AG04449 (cell line): Measurements from ENCODE around the gene PRR7.

Experiments used
- CTCF ChIA-PET: fragments of 350-600 bp; formaldehyde crosslinking; extraction: SDS; loops from one replicate; lab custom pipeline; 2021; ENCODE audit warnings: antibody characterized with exemption; lab: Yijun Ruan, JAX
- POLR2A ChIA-PET: fragments of 400-600, 350-600 bp; formaldehyde crosslinking; extraction: SDS; loops from one replicate; lab custom pipeline; 2020; ENCODE audit warnings: antibody characterized with exemption, inconsistent platforms; lab: Yijun Ruan, JAX
- DNase-seq: peaks from one replicate; pipeline ENCODE4 v3.0.0-alpha.2; 2010; ENCODE audit warnings: low read depth, low spot score
- H3K4me3 ChIP-seq: 2 replicates; pipeline ENCODE4 v1.5.1; 2011; ENCODE audit warnings: low read depth, mild to moderate bottlenecking, control low read depth, low read length
- TF ChIP-seq, protein P1 (sequence below): IDR thresholded peaks from one replicate; pipeline ENCODE4 v1.5.1; 2011; ENCODE audit warnings: mild to moderate bottlenecking, moderate library complexity, low read length, control low read depth, inconsistent platforms; ENCODE audit not compliant: insufficient read depth; ENCODE audit errors: missing control alignments

The PRR7 gene

DNA sequence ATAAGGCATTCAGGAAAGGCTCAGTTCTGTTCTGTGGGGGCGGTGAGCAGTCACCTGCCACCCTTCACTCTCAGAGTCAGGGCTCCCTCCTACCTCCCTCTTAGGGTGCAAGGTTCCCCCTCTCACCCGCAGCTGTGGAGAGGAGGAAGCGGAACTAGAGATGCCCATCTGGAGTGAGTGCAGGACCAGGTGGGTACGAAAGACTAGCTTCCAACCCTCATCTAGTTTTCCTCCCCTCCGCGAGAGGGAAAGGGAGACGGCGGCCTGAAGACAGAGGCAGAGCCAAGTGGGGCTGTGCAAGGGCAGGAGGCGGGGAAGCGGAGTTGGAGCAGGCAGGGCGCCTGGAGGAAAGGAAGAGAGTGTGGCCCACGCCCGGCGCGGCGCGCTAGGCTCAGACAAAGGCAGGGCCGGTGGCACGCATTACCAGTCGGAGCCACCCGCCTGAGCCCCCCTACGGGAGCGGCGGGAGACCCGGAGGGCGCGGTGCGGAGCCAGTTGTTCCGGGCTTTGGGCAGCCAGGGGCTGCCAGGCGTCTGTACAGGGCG lies 7.3 kb downstream of the PRR7 start:
- POLR2A ChIA-PET = interaction anchor here (1.1 to 2.9 kb wide), 6 partner anchors 8 to 64 kb away, joined by 5 to 13 read pairs (median 10); partner anchors contain the start of gene PDLIM7
- DNase-seq = no peak
- TF ChIP-seq, protein P1, sequence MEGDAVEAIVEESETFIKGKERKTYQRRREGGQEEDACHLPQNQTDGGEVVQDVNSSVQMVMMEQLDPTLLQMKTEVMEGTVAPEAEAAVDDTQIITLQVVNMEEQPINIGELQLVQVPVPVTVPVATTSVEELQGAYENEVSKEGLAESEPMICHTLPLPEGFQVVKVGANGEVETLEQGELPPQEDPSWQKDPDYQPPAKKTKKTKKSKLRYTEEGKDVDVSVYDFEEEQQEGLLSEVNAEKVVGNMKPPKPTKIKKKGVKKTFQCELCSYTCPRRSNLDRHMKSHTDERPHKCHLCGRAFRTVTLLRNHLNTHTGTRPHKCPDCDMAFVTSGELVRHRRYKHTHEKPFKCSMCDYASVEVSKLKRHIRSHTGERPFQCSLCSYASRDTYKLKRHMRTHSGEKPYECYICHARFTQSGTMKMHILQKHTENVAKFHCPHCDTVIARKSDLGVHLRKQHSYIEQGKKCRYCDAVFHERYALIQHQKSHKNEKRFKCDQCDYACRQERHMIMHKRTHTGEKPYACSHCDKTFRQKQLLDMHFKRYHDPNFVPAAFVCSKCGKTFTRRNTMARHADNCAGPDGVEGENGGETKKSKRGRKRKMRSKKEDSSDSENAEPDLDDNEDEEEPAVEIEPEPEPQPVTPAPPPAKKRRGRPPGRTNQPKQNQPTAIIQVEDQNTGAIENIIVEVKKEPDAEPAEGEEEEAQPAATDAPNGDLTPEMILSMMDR = no peak
- CTCF ChIA-PET = interaction anchor here (1.0 to 21.1 kb wide), 20 partner anchors 9 to 340 kb away, joined by 3 to 412 read pairs (median 12); partner anchors contain the start of genes DBN1, F12, GRK6 and MXD3
- peak overlapping the region; percentile 32 for H3K4me3 ChIP-seq

DNA sequence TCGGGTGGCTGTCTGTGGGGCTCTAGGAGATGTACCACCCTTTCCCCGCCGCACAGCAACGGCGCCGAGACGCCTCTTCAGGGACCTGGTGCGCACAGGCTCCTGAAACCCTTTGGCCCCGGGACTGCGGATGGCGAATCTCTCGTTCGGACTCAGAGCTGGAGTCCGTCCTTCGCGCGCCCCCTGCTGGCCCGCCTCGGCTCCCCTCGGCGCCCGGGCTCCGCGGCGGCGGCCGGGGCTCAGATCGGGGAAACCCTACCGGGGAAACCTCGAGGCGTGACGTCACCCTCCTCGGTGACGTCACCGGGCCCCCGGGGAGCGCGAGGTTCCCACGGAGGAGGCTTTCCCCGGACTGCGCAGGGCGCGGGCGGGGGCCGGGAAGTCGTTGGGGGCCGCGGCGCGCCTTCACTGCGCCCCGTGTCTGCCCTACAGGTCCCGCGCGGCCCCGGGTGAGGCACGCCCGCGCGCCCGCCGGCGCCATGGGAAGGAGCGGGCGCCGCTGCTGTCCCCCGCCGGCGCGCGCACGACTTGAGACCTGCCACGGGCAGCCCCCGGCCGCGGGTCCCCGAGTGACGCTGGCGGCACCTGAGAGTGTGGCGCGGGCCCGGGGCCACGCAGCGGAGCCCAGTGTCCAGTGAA lies 7.9 kb downstream of the PRR7 start:
- no peak for DNase-seq
- ChIA-PET POLR2A (interaction anchor here (0.9 to 2.9 kb wide), 12 partner anchors 9 to 151 kb away, joined by 3 to 13 read pairs (median 6); partner anchors contain the start of genes PDLIM7, PRELID1 and RAB24), CTCF (interaction anchor here (1.0 to 21.1 kb wide), 25 partner anchors 9 to 340 kb away, joined by 3 to 412 read pairs (median 9); partner anchors contain the start of genes DBN1, DDX41, F12 and GRK6)
- H3K4me3 ChIP-seq = peak overlapping the region; percentile 47
- TF ChIP-seq, protein P1 = peak; percentile 79

DNA sequence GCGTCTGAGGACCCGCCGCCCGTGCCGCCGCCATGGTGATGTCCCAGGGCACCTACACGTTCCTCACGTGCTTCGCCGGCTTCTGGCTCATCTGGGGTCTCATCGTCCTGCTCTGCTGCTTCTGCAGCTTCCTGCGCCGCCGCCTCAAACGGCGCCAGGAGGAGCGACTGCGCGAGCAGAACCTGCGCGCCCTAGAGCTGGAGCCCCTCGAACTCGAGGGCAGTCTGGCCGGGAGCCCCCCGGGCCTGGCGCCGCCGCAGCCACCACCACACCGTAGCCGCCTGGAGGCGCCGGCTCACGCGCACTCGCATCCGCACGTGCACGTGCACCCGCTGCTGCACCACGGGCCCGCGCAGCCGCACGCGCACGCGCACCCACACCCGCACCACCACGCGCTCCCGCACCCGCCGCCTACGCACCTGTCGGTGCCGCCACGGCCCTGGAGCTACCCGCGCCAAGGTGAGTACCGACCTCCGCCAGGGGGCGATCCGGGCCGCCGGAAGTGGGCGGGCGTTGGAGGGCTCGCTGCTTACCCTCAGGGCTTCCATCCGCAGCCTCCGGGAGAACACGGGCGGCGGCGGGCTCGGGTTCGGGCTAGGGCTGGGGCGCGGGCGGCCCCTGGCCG lies 8.5 kb downstream of the PRR7 start:
- CTCF ChIA-PET = interaction anchor here (0.7 to 21.1 kb wide), 27 partner anchors 10 to 341 kb away, joined by 3 to 412 read pairs (median 7); partner anchors contain the start of genes DBN1, DDX41, F12 and GRK6
- DNase-seq = no peak
- TF ChIP-seq, protein P1 = peak; percentile 74
- H3K4me3 ChIP-seq = peak overlapping the region; percentile 47
- POLR2A ChIA-PET = interaction anchor here (0.8 to 2.9 kb wide), 15 partner anchors 9 to 152 kb away, joined by 3 to 13 read pairs (median 5); partner anchors contain the start of genes DDX41, PDLIM7, PRELID1 and PRR7

DNA sequence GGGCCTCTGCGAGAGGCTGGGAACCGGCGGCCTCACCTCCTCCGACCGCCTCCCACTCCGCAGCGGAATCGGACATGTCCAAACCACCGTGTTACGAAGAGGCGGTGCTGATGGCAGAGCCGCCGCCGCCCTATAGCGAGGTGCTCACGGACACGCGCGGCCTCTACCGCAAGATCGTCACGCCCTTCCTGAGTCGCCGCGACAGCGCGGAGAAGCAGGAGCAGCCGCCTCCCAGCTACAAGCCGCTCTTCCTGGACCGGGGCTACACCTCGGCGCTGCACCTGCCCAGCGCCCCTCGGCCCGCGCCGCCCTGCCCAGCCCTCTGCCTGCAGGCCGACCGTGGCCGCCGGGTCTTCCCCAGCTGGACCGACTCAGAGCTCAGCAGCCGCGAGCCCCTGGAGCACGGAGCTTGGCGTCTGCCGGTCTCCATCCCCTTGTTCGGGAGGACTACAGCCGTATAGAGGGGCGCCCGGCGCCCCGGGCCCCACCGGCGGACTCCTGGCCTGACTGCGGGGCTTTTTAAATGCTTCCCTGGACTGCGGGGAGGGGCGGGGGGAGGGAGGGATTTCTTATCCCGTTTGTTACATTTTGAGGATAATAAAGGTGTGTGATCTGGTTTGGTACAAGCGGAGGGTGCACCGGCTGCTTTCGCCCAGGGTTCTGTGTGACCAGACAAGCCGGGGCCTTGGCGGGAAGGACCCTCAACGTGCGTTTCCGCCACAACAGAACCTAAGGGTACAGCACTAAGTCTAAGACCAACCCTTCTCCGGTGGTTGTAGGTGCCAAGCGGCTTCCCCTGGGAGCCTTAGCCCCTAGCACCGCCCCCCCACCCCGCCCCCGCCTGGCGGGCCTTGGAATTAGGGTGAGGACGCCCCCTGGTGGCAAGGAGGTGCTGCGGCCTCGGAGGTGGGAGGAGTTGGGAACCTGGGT lies 9.3 kb downstream of the PRR7 start:
- CTCF ChIA-PET = interaction anchor here (0.7 to 21.1 kb wide), 28 partner anchors 9 to 342 kb away, joined by 3 to 412 read pairs (median 8); partner anchors contain the start of genes DBN1, DDX41, F12 and GRK6
- DNase-seq = no peak
- TF ChIP-seq, protein P1 = peak; percentile 94
- peak overlapping the region; percentile 47 for H3K4me3 ChIP-seq
- POLR2A ChIA-PET = interaction anchor here (0.8 to 2.9 kb wide), 13 partner anchors 10 to 89 kb away, joined by 3 to 13 read pairs (median 5); partner anchors contain the start of genes DDX41, PDLIM7 and PRR7

DNA sequence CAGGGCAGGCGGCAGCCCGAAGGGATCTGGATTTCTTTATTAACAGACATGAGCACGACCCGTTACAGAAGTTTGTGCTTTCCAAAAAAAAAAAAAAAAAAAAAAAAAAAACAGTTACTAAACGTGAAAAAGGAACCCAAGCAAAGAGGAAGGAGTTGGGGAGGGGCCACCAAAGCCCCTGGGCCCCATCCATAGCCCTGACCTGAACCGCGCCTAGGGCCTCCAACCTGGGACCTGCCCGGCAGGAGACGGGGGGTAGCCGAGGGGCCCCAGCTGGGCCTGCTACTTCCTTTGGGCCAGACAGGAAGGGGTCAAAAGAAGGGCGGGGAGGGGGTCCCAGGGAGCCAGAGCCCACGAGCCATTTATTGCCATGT lies 10.0 kb downstream of the PRR7 start:
- POLR2A ChIA-PET = interaction anchor here (1.6 to 4.2 kb wide), 3 partner anchors 10 to 39 kb away, joined by 6 to 37 read pairs (median 7); no protein-coding TSS in a partner anchor

More for the DNA sequence above, 10.0 kb downstream of the PRR7 start:
- no peak overlapping the region for H3K4me3 ChIP-seq
- TF ChIP-seq, protein P1 = no peak
- DNase-seq = no peak
- CTCF ChIA-PET = interaction anchor here (1.2 to 21.1 kb wide), 18 partner anchors 8 to 143 kb away, joined by 3 to 412 read pairs (median 7); partner anchors contain the start of genes DBN1, F12, LMAN2 and MXD3
